GM10266 (cell line): ENCODE results near the gene BAIAP2L1.
A peak's percentile ranks its signal among the peaks of the same experiment; 100 is the strongest.

Experiments
- DNase-seq: peaks from one replicate; pipeline ENCODE4 v3.0.0; 2012; ENCODE audit errors: extremely low spot score
- CTCF ChIP-seq: IDR thresholded peaks from 2 replicates; pipeline ENCODE4 v1.5.1; 2012; ENCODE audit warnings: mild to moderate bottlenecking, low read depth; ENCODE audit not compliant: control insufficient read depth, insufficient read depth; ENCODE audit errors: missing control alignments

Gene BAIAP2L1

GRCh38 chr7:98315318-98315993, 85.4 kb downstream of the BAIAP2L1 start:
- peak; percentile 53 for DNase-seq
- TF ChIP-seq CTCF = no peak

GRCh38 chr7:98314469-98314868, 86.4 kb downstream of the BAIAP2L1 start:
- TF ChIP-seq CTCF = no peak
- DNase-seq = peak; percentile 42

GRCh38 chr7:98312201-98312600, 88.7 kb downstream of the BAIAP2L1 start:
- no peak for TF ChIP-seq CTCF
- DNase-seq = no peak

GRCh38 chr7:98309566-98309965, 91.3 kb downstream of the BAIAP2L1 start:
- TF ChIP-seq CTCF = no peak
- no peak for DNase-seq

GRCh38 chr7:98307971-98308466, 92.9 kb downstream of the BAIAP2L1 start:
- DNase-seq = no peak
- TF ChIP-seq CTCF = no peak

GRCh38 chr7:98305951-98306535, 94.8 kb downstream of the BAIAP2L1 start:
- no peak for DNase-seq
- no peak for TF ChIP-seq CTCF

- DNase-seq = no peak
- no peak for TF ChIP-seq CTCF
Measured at GRCh38 chr7:98303906-98304305, 97.0 kb downstream of the BAIAP2L1 start.
